Measurements from ENCODE around the gene SPACA1.
"Not testable (repeated sequence)": the region's sequence is repeated elsewhere in the genome, so short reads cannot be mapped to it uniquely, and the experiment has no call there.

The SPACA1 gene, protein sequence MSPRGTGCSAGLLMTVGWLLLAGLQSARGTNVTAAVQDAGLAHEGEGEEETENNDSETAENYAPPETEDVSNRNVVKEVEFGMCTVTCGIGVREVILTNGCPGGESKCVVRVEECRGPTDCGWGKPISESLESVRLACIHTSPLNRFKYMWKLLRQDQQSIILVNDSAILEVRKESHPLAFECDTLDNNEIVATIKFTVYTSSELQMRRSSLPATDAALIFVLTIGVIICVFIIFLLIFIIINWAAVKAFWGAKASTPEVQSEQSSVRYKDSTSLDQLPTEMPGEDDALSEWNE

DNA sequence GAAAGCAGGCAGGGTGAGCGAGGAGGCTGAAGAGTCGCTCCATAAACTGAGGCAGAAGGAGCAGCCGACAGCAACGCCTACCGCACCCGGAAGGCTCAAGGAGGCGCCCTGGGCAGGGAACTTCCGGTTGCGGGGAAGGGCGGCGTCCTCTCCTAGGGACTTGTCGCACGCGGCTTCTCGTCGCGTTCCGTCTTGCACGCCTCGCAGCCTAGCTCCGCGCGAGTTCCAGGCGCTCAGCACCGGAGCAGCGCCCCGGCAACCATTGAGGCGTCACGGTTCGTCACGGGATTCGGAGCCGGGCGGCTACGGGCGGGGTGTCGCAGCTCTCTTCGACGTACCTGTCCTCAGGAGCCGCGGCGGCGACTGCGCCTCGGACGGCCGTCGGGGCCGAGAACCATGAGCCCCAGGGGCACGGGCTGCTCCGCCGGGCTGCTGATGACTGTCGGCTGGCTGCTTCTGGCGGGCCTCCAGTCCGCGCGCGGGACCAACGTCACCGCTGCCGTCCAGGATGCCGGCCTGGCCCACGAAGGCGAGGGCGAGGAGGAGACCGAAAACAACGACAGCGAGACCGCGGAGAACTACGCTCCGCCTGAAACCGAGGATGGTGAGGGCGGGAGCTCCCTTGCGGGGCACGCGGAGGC lies at the start of gene SPACA1:
SPACA1 (plus strand) TSS at position 332 of the 641 bp plus-strand sequence; CDS start at position 397, 65 bp downstream.
- DNase-seq: no peak

DNA sequence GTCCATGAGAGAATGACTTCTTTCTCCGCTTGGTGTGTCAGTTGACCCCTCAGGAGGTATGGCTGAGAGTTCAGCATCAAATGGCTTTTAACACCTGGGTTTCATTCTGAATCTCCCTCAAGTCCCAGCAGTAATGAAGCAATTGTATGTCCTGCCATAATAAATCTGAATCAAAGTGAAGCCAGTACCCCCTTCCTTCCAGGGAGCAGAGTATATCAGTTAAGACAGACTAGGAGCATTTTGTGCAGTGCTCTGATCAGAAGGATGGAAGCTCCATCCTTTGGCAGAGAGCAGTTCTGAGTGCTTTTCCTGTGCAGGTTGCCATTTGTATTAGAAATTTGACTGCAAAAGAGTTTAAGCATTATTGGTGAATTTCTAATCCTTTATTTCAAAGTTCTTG lies 46.9 kb upstream of the SPACA1 start:
- DNase-seq: no peak

DNA sequence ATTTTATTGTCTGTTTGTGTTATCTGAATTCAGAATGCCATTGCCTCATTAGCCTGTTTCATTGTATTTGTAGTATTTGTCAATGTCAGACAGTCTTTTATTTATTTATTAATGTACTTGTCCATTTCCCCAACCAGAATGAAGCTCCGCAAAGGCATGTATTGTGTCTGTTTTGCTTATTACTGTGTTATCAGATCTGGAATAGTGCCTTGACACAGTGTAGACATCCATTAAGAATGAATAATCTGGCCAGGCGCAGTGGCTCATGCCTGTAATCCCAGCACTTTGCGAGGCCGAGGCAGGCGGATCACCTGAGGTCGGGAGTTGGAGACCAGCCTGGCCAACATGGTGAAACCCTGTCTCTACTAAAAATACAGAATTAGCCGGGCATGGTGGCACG lies 46.4 kb upstream of the SPACA1 start:
- not testable (repeated sequence) for DNase-seq

DNA sequence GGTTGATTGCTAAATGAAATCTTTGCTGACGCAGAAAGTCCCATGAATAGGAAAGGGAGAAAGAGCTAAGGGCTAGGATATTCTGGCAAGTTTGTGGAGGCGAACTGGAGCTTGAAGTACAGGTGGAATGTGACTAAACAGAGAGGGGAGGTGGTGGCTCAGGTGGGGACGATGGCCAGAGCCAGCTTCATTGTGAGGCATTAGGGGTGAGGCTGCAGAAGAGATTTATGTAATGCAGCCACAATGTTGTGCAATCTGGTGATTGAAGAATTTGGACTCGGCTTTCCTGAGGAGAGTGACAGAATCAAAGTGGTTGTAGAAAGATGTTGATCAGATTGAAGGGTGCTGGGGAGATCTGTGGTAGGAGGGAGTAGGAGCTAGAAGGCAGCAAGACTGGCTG lies 42.9 kb upstream of the SPACA1 start:
- DNase-seq: no peak

DNA sequence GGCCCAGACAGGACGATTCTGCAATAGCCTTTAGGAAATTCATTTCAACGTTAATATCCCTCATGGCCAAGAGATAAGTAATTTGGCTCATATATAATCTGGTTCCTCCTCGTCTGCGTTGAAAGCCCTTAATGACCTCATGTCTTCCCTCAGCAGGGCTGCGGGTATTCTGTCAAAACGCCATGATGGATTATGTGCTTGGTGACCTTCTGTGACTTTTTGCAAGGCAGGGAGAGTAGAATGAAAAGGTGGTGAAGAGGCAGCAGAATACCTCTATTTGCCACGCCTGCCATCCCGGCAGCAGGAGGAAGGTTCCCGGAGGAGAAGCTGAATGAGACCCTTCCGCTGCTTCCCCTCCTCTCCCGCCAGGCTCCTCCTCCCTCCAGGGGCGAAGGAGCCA lies 41.1 kb upstream of the SPACA1 start:
- no peak for DNase-seq

DNA sequence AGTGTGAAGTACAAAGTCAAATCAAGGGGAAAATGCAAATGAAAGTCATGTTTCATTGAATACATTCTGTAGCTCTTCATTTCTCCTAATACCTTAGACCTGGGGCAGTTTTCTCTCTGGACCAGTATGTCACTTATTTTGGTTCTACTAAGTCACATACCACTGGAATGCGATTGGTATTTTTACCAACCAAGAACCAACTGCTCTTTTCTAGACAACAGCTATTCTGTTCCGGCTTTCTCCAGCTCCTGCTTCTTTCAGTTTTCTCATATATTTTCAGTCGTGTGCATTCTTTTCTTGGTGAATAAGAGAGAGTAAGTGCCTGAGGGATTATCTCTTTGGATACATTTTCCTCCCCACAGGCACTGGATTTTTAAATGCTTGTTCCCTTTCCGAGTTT lies 39.2 kb upstream of the SPACA1 start:
- no peak for DNase-seq

DNA sequence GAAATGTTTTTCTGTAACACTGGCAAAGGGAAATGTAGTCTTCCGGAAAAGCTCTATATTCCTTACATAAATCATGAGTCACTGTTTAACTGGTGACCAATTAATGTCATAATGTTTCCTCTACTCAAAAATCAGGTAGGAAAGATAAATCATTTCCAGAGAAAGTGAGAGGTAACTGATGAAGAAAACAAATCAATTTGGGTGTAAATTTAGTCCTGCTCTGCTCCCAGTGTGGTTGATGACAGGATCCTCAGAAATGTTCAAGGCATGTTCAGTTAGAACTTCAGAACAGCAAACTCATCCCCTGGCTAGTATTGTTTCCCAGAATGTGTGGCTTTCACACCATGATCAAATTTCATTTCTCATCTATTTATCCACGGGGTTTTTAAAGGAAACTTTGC lies 38.8 kb upstream of the SPACA1 start:
- DNase-seq: no peak

DNA sequence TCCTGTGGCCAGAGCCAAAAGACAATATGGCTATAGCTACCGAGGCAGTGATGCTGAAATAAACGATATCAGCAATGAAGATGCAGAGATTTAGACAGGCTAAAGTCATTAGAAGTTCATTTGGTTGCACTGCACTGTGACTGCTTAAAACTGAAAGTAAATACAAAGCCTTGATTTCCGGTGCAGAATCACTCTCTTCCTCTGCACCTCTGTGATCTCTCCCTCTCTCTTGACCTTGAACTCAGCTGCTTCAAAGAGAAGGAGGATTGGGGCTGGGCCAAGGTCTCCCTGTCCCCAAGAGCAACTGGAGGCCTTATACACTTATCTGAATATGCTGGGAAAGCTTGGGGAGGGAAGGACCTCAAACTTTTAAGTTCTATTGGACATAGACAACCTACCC lies 34.6 kb upstream of the SPACA1 start:
- DNase-seq: peak in 1 of 2 donors; percentile 43

DNA sequence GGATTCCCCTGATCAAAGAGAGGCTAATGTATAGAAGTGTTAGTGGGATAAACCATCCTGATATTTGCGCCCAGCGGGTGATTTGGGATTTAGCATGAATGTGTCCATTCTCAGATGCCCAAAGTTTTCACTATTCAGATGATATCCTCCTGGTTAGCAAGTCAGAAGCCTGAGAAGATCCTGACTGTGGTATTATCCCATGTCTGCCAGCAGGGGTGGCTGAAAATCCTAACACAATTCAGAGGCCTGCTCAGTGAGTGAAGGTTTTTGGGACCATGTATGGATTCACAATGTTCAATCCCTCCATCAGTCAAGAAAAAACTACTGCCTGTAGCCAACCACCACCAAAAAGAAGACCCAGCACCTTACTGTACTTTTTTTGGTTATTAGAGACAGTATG lies 34.1 kb upstream of the SPACA1 start:
- DNase-seq: no peak

DNA sequence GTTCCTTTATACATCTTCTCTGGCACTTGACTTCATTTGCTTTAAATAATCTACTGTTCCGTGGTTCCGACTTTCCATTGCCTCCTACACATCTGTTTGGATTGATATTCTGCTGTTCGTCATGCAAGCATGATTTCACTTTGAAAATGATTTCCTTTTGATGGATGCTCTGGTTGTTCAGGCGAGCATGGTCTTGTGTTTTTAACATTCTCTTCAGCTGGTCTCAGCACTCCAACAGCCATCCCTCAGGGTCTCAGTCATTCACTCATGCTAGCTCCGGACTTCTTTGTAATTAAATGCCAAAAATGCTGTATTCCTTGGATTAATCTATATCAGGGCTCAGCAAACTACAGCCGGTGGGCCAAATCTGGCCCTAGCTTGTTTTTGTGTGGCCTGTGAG lies 27.2 kb upstream of the SPACA1 start:
- no peak for DNase-seq

DNA sequence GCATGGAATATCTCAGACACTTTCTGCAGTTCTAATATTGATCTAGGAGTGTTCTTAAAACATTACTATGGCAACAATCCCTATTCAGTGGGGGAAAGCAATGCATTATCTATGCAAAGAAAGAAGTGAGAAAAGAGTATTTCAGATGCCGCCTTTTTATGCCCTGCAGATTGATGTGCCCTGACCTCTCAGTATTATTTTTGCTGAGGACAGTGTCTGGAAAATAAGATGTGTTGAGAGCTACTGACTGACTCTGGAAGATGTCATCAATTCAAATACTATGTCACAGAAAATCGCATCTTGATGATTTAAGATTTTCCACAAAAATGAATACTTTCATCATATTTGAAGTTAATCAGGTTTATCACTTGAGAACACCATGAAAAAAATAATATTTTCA lies 22.9 kb upstream of the SPACA1 start:
- no peak for DNase-seq

DNA sequence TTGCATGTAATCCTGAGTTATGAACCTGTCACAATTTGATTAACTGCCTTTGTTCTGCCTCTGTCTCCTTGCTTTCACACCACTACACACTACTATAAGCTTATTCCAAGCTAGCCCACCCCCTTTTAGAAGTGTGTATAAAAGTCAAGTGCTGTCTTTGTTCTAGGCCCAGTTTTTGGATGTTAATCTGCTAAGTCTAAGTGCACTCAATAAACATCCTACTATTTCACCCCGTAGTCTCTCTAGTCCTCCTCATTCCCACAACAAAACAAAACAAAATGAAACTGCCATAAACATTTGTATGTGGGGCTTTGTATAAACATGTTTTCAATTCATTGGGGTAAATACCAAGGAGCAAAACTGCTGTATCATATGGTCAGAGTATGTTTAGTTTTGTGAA lies 16.1 kb upstream of the SPACA1 start:
- no peak for DNase-seq

DNA sequence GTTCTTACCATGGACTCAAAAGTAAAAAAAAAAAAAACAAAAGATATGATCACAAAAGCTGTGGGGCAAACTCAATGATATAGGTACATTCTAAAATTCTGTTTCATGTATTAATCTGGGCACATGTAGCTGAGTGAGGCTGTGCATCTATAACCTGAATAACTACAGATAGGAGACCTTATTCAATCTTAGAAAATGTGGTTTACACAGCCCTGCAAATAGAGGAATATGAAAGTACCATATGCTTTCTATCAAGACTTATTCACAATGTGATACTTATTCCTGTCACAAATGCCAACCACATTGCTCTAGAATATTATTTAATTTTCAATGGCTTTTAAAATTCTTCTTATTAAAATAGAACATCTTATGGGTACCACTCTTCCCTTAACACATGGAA lies 3.1 kb upstream of the SPACA1 start:
- DNase-seq: no peak

DNA sequence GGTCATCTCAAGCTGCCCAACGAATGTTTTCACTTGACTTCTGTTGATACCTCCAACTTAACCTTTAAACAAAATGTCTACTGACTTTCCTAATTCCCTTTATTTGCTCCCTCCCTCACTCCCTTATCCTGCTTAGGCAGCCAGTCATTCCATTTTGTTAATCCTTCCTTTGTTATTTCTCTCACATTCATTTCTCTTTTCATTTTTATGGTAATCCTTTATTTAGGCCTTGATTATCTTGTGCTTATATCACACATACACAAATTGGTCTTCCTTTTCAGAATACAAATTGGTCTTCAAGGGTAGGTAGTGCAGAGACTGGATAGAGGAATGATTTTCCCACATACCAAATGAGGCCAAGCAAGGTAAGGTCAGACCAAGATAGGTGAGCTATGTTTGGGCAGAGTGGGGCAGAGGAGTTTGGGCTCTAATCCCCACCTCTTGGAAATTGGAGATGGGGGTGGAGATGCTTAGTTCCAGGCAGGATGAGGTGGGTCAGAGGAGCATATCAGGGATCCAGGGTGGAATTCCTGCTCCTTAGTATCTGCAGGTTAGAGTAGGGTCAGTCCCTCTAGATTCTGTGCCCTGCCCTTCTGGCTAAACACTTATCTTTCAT lies 2.0 kb upstream of the SPACA1 start:
- DNase-seq: no peak

DNA sequence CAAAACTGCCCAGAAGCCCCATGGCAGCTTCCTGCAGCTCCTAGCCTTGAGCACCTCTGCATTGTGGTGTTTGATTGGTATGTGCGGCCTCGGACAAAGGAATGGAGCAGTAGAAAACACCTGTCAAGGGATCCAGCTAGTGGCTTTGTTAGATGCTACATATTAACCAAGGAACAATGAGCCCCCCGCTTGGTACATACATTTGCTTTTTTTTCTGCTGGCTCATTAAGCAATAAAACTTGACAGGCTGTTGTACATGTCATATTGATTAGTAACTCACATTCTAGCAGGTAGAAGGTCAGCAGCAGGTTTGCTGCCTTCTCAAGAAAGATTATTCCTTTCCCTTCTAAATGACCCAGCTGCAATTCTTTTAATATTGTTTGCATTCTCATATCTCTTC lies 937 bp downstream of the SPACA1 start:
- no peak for DNase-seq

DNA sequence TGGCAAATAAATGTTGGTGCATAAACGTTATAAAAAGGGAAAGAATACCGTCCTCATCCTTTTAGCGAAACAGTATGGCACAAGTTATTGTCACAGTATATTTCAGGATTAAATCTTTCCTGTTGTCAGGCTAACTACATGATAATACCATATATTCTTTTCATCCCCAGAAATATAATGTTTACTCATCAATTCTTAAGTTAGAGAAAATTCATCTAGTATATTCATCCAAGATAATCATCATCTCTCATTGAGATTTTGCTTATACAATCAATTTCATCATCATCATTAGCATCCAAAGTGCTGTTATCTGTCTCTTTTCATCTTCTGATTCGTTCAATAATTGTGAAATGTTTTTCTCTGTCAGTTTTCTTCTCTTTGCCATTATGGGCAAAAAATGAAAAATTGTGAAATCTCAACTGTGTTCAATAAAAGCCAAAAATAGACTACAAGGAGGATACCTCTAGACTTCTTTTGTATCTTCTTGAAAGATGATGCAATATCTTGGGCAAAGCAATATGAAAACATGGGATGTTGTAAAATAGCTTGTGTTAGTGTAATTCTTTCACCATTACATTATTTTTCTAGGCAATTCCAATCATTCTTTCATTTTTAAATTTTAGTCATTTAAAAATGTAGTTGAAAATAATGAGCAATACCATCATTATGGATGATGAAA lies 2.6 kb downstream of the SPACA1 start:
- no peak for DNase-seq

DNA sequence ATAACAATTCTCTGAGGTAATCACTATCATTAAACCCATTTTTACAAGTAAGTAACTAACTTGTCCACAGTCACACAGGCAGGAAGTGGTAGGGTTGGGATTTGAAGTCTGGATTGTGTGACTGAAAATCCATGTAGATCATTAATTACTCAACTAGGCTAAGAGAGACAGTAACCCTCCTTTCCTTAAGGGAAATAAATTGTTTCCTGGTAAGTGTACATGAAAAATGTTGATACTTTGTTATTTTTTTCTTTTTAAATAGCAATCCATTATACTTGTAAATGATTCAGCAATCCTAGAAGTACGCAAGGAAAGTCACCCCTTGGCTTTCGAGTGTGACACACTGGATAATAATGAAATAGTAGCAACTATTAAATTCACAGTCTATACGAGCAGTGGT lies 11.6 kb downstream of the SPACA1 start:
- no peak for DNase-seq

DNA sequence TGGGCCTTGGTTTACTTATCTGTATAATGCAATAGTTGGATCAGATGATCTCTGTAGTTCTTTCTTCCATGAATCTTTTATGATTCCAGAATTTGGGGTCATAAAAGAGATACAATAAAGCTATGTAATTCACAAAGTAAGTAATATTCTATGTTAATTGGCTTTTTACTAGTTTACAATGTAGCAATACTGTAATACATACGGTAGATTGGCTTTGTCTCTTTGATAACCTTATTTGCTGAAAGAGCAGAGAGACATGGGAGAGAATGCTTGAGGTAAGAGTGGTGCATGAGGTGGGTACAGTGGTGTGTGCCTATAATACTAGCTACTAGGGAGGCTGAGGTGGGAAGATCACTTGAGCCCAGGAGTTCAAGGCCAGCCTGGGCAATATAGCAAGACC lies 14.7 kb downstream of the SPACA1 start:
- DNase-seq: no peak

DNA sequence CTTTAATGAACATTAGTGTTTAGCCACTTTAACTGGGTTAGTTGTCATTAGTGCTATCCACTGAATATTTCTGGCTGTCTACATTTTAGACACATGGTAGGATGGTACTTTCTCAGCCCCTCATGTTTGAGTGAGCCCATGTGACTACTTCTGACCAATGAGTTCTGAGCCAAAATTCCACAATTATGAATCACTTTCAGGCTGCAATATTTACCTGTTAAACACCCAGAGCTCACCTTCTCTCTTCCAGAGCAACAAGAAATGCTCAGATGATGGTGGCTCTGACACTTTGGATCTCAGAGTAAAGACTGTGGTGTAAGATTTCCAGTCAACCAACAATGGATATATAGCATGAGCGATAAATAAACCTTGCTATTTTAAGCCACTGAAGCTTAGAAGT lies 24.8 kb downstream of the SPACA1 start:
- DNase-seq: no peak

DNA sequence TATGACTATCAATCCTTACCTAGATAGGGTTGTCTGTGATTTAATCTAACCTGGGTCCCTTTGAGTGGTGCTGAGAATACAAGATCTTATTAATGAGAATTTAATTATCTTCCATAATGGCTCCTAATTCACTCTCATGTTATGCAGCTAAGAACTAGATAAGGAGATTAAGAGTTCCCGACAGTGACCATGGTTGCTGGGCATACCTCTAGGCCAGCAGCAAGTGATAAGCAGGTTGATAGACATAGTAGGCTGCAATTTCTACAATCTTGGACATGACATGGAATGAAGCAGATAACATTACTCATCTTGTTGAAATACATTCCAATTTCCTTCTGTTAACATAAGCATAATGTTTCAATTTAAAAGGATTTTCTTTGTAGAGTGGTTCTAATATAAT lies 27.1 kb downstream of the SPACA1 start:
- DNase-seq: no peak

DNA sequence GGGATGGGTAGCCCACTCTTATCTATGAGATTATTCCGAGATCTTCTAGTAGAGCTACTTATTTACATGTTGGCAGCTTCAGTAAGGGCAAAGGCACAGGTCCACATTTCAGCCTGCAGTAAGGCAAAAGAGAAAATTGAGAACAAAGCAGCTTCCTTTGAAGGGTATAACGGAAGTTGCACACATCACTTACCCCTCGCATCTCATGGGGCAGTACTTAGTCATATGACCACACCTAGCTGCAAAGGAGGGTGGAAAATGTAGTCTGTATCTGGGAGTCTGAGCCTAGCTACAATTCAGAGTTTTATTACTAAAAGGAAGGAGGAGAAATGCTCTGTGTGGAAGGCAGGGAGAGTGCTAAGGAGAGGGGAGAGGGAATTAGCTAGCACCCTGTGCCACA lies 29.7 kb downstream of the SPACA1 start:
- no peak for DNase-seq

DNA sequence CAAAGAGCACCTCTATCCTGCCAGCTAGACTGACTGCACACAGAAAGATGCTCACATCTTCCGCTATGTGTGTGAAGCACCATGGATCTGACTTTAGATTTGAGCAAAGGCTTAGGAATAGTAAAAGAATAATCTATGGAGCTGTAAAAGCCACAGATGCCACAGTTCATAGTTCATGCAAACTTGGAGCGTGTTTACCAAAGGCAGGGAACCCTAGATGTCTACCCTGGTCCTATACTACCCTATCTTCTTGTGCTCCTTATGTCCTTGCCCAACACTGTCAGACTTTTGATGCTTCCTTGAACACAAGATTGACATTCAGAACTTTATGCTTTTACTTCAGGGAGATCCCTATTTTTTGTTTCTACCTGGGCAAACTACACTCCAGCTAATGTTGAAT lies 39.2 kb downstream of the SPACA1 start:
- no peak for DNase-seq

DNA sequence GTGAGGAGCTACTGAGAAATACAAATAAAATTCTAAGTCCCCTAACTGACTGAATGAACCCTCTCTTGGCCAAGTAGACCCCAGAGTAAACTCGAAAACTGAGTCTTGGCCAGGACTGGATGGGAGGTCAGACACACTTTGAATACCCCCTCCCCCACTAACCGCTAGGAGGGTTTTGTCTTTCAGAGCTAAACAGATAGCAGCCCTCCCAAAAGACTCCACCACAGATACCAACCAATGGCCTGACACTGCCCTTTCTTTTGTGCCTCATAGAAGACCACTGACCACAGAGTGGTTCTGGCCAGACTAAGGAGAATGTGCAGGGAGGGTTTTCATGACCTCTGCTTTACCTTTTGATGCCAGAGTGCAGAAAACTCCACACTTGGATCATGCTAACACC lies 42.1 kb downstream of the SPACA1 start:
- no peak for DNase-seq

DNA sequence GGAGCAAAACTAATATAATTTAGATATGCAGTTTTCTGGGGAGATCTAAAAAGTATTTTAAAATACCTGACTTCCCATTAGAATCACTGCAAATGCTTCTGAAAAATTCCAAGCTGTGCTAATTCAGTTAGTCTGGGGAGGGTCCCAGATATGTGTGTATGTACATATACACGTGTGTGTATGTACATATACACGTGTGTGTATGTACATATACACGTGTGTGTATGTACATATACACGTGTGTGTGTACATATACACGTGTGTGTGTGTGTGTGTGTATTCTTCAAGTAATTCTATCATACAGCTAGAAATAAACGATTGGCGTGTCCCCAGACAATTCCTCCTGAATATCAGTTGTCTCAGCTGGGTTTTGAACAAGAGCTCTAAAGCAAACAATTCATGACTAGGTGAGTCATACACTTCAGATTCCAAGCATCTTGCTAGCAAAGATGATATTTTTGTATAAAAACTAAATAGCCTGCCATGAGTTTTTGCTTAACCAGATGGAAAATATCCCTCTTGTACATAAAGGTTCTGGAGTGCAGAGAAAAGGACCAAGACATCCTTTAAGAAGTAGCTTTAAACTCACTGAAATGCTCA lies 58.2 kb downstream of the SPACA1 start:
- DNase-seq: no peak

All from CD4-positive, alpha-beta T cell treated with Interferon alpha-2 for 1 hour (primary cell).